Thyroid gland (tissue), 4 donors: ENCODE measurements around the gene SLCO2A1. TPM values are rescaled to one million over a fixed set of nuclear protein-coding genes. Genes with fewer than 3 reads are reported as not detected.
A peak's percentile ranks its signal among the peaks of the same experiment; 100 is the strongest.

Experiments used
- DNase-seq, 2 donors: peaks; one replicate each; pipeline ENCODE4 v3.0.0-alpha.2; 2019
- H3K27ac ChIP-seq, 3 donors: fragments of 200-600 bp; sonication (generic); 1 replicate in 2 of 3; 2 replicates in 1 of 3; pipeline ENCODE4 v1.5.1; 2016 to 2019; ENCODE audit warnings: mild to moderate bottlenecking in 1 of 3, moderate library complexity in 1 of 3
- H3K27me3 ChIP-seq: fragments of 200-600 bp; sonication (generic); one replicate; pipeline ENCODE4 v1.5.1; 2019
- H3K36me3 ChIP-seq, 2 donors: fragments of 200-600 bp; sonication (generic); one replicate each; pipeline ENCODE4 v1.5.1; 2016 to 2019
- H3K4me1 ChIP-seq, 2 donors: fragments of 200-600 bp; sonication (generic); one replicate each; pipeline ENCODE4 v1.5.1; 2017 to 2019
- H3K4me3 ChIP-seq, 3 donors: fragments of 200-600 bp; sonication (generic); replicated peaks in 1 of 3; 1 replicate in 2 of 3; 2 replicates in 1 of 3; pipeline ENCODE4 v1.5.1; 2016; ENCODE audit warnings: mild to moderate bottlenecking in 1 of 3
- H3K9me3 ChIP-seq: fragments of 200-600 bp; sonication (generic); one replicate; pipeline ENCODE4 v1.5.1; 2017
- POLR2A ChIP-seq, 2 donors: fragments of 450-650 bp; IDR thresholded peaks; one replicate each; pipeline ENCODE4 v1.6.1; 2017; ENCODE audit warnings: antibody characterized with exemption in 2 of 2, mild to moderate bottlenecking in 2 of 2, moderate library complexity in 1 of 2
- WGBS, 2 donors: methylation state at CpG; one replicate each; pipeline ENCODE4 v1.1.5; 2017; 5-methylcytosine and 5-hydroxymethylcytosine counted together
- intact Hi-C: fragments of 100-400 bp; cut with DNase I; formaldehyde crosslinking; loops from one replicate; pipeline ENCODE4 v1.15.1; 2023
- total RNA-seq, 4 donors: library from RNA; depleted of rRNA; stranded (reverse); fragments of >200 nt; gene quantifications; one replicate each; pipeline ENCODE4 v1.2.3, GENCODE V29; 2016
- TF ChIP-seq, protein P1 (sequence below), 6 experiments: fragments of 200-600 bp in 3 of 6; fragments of 450-650 bp in 3 of 6; sonication (generic) in 3 of 6; IDR thresholded peaks; one replicate each; pipeline ENCODE4 v1.5.1; 2016 to 2019; ENCODE audit warnings: antibody characterized with exemption in 6 of 6, mild to moderate bottlenecking in 2 of 6, inconsistent platforms in 1 of 6, moderate library complexity in 1 of 6

The SLCO2A1 gene
- total RNA-seq, 4 donors from 2014 or later, result 26.0 to 76.6 (median 41.0) TPM

GRCh38 chr3:133997871-133998635 lies 31.7 kb downstream of the SLCO2A1 start:
- H3K36me3 ChIP-seq, result no peaks in the 10 kb centered on the region
- TF ChIP-seq, protein P1, sequence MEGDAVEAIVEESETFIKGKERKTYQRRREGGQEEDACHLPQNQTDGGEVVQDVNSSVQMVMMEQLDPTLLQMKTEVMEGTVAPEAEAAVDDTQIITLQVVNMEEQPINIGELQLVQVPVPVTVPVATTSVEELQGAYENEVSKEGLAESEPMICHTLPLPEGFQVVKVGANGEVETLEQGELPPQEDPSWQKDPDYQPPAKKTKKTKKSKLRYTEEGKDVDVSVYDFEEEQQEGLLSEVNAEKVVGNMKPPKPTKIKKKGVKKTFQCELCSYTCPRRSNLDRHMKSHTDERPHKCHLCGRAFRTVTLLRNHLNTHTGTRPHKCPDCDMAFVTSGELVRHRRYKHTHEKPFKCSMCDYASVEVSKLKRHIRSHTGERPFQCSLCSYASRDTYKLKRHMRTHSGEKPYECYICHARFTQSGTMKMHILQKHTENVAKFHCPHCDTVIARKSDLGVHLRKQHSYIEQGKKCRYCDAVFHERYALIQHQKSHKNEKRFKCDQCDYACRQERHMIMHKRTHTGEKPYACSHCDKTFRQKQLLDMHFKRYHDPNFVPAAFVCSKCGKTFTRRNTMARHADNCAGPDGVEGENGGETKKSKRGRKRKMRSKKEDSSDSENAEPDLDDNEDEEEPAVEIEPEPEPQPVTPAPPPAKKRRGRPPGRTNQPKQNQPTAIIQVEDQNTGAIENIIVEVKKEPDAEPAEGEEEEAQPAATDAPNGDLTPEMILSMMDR (IDR thresholded peaks at IDR 0.05), result no peak
- no peak for TF ChIP-seq POLR2A (IDR thresholded peaks at IDR 0.05)
- H3K27ac ChIP-seq, result no peak overlapping the region

GRCh38 chr3:133996996-133997395 lies 32.7 kb downstream of the SLCO2A1 start:
- Histone ChIP-seq H3K9me3 (no peaks in the 10 kb centered on the region), H3K36me3 (no peaks in the 10 kb centered on the region), H3K4me1 (no peaks in the 10 kb centered on the region), H3K27me3 (no peaks in the 10 kb centered on the region), H3K4me3 (no peak overlapping the region), H3K27ac (no peak overlapping the region)
- 87 to 90% methylated on average over 5 of the region's 5 CpGs for WGBS, 2 donors
- TF ChIP-seq POLR2A (IDR thresholded peaks at IDR 0.05), result no peak
- TF ChIP-seq, protein P1 (IDR thresholded peaks at IDR 0.05), result no peak
- intact Hi-C loops, result no loop called here
- DNase-seq, result no peak

More at GRCh38 chr3:133997871-133998635, 31.7 kb downstream of the SLCO2A1 start:
- Histone ChIP-seq H3K4me1 (no peaks in the 10 kb centered on the region), H3K4me3 (no peak overlapping the region), H3K27me3 (no peaks in the 10 kb centered on the region), H3K9me3 (no peaks in the 10 kb centered on the region)
- 87 to 93% methylated on average over 9 of the region's 9 CpGs for WGBS, 2 donors
- DNase-seq, result no peak
- intact Hi-C loops, result no loop called here

DNA sequence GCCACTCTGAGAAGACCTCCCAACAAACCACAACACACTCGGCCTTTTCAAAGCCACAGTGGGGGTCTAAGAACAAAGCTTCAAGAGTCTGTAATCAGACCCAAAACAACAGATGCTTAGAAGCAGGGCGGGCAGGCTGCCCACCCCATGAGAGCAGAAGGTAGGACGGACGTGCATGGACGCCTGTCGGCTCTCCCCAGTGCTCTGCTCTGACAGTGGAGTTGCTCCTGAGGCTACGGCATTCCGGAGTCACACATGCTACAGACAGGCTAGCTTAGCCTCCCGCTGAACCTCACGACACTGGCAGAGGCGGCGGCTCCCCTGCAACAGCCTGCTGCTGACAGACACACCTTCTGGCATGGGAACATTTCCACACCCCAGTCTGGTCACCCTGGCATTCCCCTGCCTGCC lies 33.5 kb downstream of the SLCO2A1 start:
- H3K9me3 ChIP-seq, result no peaks in the 10 kb centered on the region
- H3K4me3 ChIP-seq, result no peak overlapping the region
- no peak overlapping the region for H3K27ac ChIP-seq
- 61 to 68% methylated on average over 2 to 8 of the region's 12 CpGs for WGBS, 2 donors
- no peak for TF ChIP-seq POLR2A (IDR thresholded peaks at IDR 0.05)
- TF ChIP-seq, protein P1 (IDR thresholded peaks at IDR 0.05), result no peak
- no peaks in the 10 kb centered on the region for H3K36me3 ChIP-seq
- H3K4me1 ChIP-seq, result no peaks in the 10 kb centered on the region
- DNase-seq, result peak in 1 of 2 donors; percentile 12
- intact Hi-C loops, result no loop called here
- H3K27me3 ChIP-seq, result no peaks in the 10 kb centered on the region

GRCh38 chr3:133995264-133995663 lies 34.5 kb downstream of the SLCO2A1 start:
- Histone ChIP-seq H3K36me3 (no peaks in the 10 kb centered on the region), H3K27ac (no peak overlapping the region), H3K4me1 (no peaks in the 10 kb centered on the region), H3K4me3 (no peak overlapping the region), H3K27me3 (no peaks in the 10 kb centered on the region), H3K9me3 (no peaks in the 10 kb centered on the region)
- 81 to 89% methylated on average over 2 of the region's 2 CpGs for WGBS, 2 donors
- no peak for DNase-seq
- TF ChIP-seq, protein P1 (IDR thresholded peaks at IDR 0.05), result no peak
- no peak for TF ChIP-seq POLR2A (IDR thresholded peaks at IDR 0.05)
- intact Hi-C loops, result no loop called here

DNA sequence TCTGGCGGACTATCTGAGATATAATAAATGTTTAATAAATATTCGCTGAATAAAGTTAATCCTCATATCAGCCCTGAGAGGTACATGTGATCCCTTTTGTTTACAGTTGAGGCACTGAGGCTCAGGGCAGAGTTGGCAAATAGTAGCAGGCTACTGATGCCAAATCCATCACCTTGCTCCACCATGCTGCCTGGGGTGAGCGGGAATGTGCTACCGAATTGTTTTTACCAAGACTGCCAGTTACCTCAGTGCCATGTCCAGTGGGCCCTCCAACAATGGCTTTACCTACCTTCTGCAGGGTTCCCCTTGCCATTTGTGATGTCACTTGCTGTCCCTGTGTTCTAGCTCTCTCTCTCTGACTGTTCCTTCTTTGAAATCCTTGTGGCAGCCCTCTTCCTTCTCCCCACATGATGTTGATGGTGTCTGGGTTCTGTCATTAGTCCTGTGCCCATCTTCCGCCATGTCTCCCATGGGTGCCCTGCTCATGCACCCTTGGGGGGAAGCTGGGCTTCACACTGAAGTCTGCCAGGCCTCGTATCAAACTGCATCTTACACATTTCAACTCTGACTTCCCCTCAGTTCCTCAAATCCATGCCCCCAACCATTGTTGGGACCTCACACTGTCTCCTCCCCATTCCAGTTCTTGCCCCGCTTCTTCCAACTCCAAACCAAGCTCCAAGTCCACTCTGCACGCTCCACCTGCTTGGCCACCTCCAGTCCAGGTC lies 35.4 kb downstream of the SLCO2A1 start:
- Histone ChIP-seq H3K9me3 (no peaks in the 10 kb centered on the region), H3K27ac (no peak overlapping the region), H3K27me3 (no peaks in the 10 kb centered on the region), H3K4me3 (no peak overlapping the region), H3K4me1 (no peaks in the 10 kb centered on the region), H3K36me3 (no peaks in the 10 kb centered on the region)
- no peak for TF ChIP-seq POLR2A (IDR thresholded peaks at IDR 0.05)
- TF ChIP-seq, protein P1 (IDR thresholded peaks at IDR 0.05), result no peak
- no peak for DNase-seq
- WGBS, 2 donors, result 89 to 92% methylated on average over 8 of the region's 8 CpGs
- intact Hi-C loops, result no loop called here
